Endodermal cell (in vitro differentiated cells): Measurements from ENCODE around the gene ARG2. TPM values are rescaled to one million over a fixed set of nuclear protein-coding genes. Genes with fewer than 3 reads are reported as not detected.
A peak's percentile ranks its signal among the peaks of the same experiment; 100 is the strongest.

Experiments used
- DNase-seq: peaks from one replicate; pipeline ENCODE4 v3.0.0-alpha.2; 2017
- H3K27ac ChIP-seq: 2 replicates; pipeline ENCODE4 v1.5.1; 2013; ENCODE audit warnings: mild to moderate bottlenecking, low read depth, low read length, moderate library complexity
- H3K27me3 ChIP-seq: 2 replicates; pipeline ENCODE4 v1.6.1; 2013; ENCODE audit warnings: mild to moderate bottlenecking, low read length, moderate library complexity; ENCODE audit not compliant: insufficient read depth, control insufficient read depth, poor library complexity, severe bottlenecking
- H3K36me3 ChIP-seq: 2 replicates; pipeline ENCODE4 v1.7.0; 2013; ENCODE audit warnings: mild to moderate bottlenecking, low read length, moderate library complexity; ENCODE audit not compliant: control insufficient read depth, insufficient read depth
- H3K4me1 ChIP-seq: one replicate; pipeline ENCODE4 v1.7.0; 2013; ENCODE audit warnings: low read length; ENCODE audit not compliant: control insufficient read depth, insufficient read depth
- H3K4me3 ChIP-seq: 2 replicates; pipeline ENCODE4 v1.5.1; 2013; ENCODE audit warnings: mild to moderate bottlenecking, low read length, moderate library complexity
- H3K9ac ChIP-seq: 2 replicates; pipeline ENCODE4 v1.6.1; 2013; ENCODE audit warnings: mild to moderate bottlenecking, low read length, moderate library complexity; ENCODE audit not compliant: poor library complexity, severe bottlenecking; ENCODE audit errors: extremely low read depth
- H3K9me3 ChIP-seq: 2 replicates; pipeline ENCODE4 v1.6.1; 2013; ENCODE audit warnings: mild to moderate bottlenecking, low read length, moderate library complexity; ENCODE audit not compliant: control insufficient read depth
- H3K27ac Mint-ChIP-seq: 2 replicates; pipeline ENCODE4 v1.8.0; 2020; ENCODE audit warnings: mixed read lengths
- H3K27me3 Mint-ChIP-seq: 2 replicates; pipeline ENCODE4 v1.8.0; 2021; ENCODE audit warnings: mild to moderate bottlenecking, mixed read lengths; ENCODE audit not compliant: insufficient read depth
- H3K36me3 Mint-ChIP-seq: 2 replicates; pipeline ENCODE4 v1.8.0; 2020; ENCODE audit warnings: low read depth, mixed read lengths
- H3K4me1 Mint-ChIP-seq: 2 replicates; pipeline ENCODE4 v1.8.0; 2020; ENCODE audit warnings: mixed read lengths
- H3K4me3 Mint-ChIP-seq: 2 replicates; pipeline ENCODE4 v1.8.0; 2020; ENCODE audit warnings: mild to moderate bottlenecking, moderate library complexity, mixed read lengths
- H3K9me3 Mint-ChIP-seq: 2 replicates; pipeline ENCODE4 v1.8.0; 2020; ENCODE audit warnings: mild to moderate bottlenecking, mixed read lengths
- CTCF ChIP-seq: fragments of 200-600 bp; sonication (generic); conservative IDR thresholded peaks from 2 replicates; pipeline ENCODE4 v1.5.0; 2021; ENCODE audit warnings: antibody characterized with exemption, mild to moderate bottlenecking
- WGBS, 2 experiments: methylation state at CpG; one replicate each; pipeline versions ENCODE4 v1.1.5 to v1.1.7; 2013; ENCODE audit warnings: missing lambda C conversion rate in 2 of 2, mixed read lengths in 1 of 2; ENCODE audit not compliant: insufficient coverage in 1 of 2, insufficient read length in 1 of 2; 5-methylcytosine and 5-hydroxymethylcytosine counted together
- total RNA-seq, 2 donors: library from RNA; stranded (reverse); fragmentation: NEBNext Ultra II Directional in 1 of 2; extraction: Animal tissue kit (Norgen Biotek cat#: 25700) in 1 of 2; gene quantifications; 2 replicates in 1 of 2; 3 replicates in 1 of 2; pipeline ENCODE4 v1.2.1, GENCODE V29; 2021

Gene ARG2
- total RNA-seq, 2 donors from 2014 or later: 19.4 to 25.4 TPM

DNA sequence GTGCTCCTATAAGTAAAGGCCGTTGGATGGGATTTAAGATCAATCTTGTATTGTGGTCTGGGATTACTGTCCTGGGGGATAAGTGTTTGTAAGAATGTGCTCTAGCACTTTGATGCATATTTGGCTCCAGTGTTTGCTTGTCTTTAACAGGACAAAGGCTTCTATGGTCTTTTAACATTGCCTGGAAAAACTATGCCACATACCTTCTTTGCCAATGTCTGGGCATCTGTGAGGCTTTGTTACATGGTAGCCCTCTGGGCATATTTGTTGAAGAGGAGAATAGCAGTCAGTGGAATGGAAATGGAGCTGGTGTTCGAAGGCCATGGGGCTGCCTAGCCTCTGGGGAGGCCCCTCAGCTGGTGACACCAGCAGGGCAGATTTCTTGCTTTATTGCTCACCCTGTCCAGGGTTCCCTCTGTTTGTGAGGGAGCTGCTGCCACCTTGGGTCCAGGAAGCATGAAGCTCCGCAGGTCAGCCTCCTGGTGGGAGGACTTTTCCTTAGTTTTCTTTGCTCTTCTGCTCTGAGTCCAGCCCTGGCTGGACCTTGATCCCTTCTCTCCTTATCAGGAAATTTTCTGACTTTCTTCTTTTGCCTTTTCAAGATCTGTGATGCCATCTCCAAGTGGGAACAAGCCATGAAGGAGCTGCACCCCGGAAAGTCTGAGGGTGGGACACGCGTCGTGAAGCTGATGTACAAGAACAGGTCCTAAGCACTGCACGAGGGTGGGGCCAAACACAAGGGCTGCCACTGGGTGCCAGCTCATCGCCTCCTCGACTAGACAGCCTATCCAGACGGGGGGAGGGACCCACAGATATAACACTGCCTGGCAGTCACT lies 39.2 kb upstream of the ARG2 start:
- Mint-ChIP-seq H3K36me3 (peaks cover 37% of the 10 kb centered on the region), H3K27ac (no peak overlapping the region)
- peak; percentile 28 for TF ChIP-seq CTCF

GRCh38 chr14:67581643-67582042 lies 38.1 kb upstream of the ARG2 start:
- Histone ChIP-seq H3K9ac (no peak overlapping the region), H3K27ac (no peak overlapping the region), H3K9me3 (no peaks in the 10 kb centered on the region), H3K4me1 (no peaks in the 10 kb centered on the region), H3K27me3 (no peaks in the 10 kb centered on the region), H3K36me3 (peaks cover 11% of the 10 kb centered on the region), H3K4me3 (no peak overlapping the region)
- Mint-ChIP-seq H3K9me3 (no peaks in the 10 kb centered on the region), H3K27me3 (no peaks in the 10 kb centered on the region), H3K36me3 (peaks cover 37% of the 10 kb centered on the region), H3K4me3 (no peak overlapping the region), H3K27ac (no peak overlapping the region), H3K4me1 (no peaks in the 10 kb centered on the region)
- DNase-seq: no peak
- 88 to 100% methylated on average over 1 of the region's 1 CpG for WGBS, 2 experiments
- no peak for TF ChIP-seq CTCF

More for the DNA sequence above, 39.2 kb upstream of the ARG2 start:
- H3K9me3 ChIP-seq: no peaks in the 10 kb centered on the region
- H3K4me3 ChIP-seq: no peak overlapping the region
- H3K27me3 ChIP-seq: no peaks in the 10 kb centered on the region
- WGBS, 2 experiments: 92 to 97% methylated on average over 8 to 11 of the region's 11 CpGs
- no peak overlapping the region for H3K27ac ChIP-seq
- H3K9me3 Mint-ChIP-seq: no peaks in the 10 kb centered on the region
- DNase-seq: peak; percentile 35
- H3K4me1 Mint-ChIP-seq: no peaks in the 10 kb centered on the region
- no peak overlapping the region for H3K4me3 Mint-ChIP-seq
- peaks cover 12% of the 10 kb centered on the region for H3K36me3 ChIP-seq
- no peaks in the 10 kb centered on the region for H3K27me3 Mint-ChIP-seq
- no peak overlapping the region for H3K9ac ChIP-seq
- H3K4me1 ChIP-seq: no peaks in the 10 kb centered on the region

- Mint-ChIP-seq H3K4me1 (no peaks in the 10 kb centered on the region), H3K9me3 (no peaks in the 10 kb centered on the region), H3K4me3 (no peak overlapping the region), H3K27ac (no peak overlapping the region), H3K27me3 (no peaks in the 10 kb centered on the region), H3K36me3 (peaks cover 36% of the 10 kb centered on the region)
- no peak for TF ChIP-seq CTCF
- H3K27ac ChIP-seq: no peak overlapping the region
- H3K4me1 ChIP-seq: no peaks in the 10 kb centered on the region
- H3K27me3 ChIP-seq: no peaks in the 10 kb centered on the region
- no peak overlapping the region for H3K9ac ChIP-seq
- H3K4me3 ChIP-seq: no peak overlapping the region
- peak; percentile 42 for DNase-seq
- no peaks in the 10 kb centered on the region for H3K9me3 ChIP-seq
- peaks cover 14% of the 10 kb centered on the region for H3K36me3 ChIP-seq
- 91 to 95% methylated on average over 6 to 7 of the region's 7 CpGs for WGBS, 2 experiments
These were observed 37.7 kb upstream of the ARG2 start for GRCh38 chr14:67582061-67582460.
